ENCODE measurements around the gene RABEP2. TPM values are rescaled to one million over a fixed set of nuclear protein-coding genes. Genes with fewer than 3 reads are reported as not detected.

The RABEP2 gene
- polyA plus RNA-seq, 2 of the 4 experiments (the other 2 are of a cell fraction), result 6.0 to 13.7 TPM

GRCh38 chr16:28924399-28924761, 658 bp downstream of the RABEP2 start:
- no peak for TF ChIP-seq MAFK (IDR thresholded peaks at IDR 0.05; ENCODE audit: partially characterized antibody)
- no peak for TF ChIP-seq TFCP2L1 (CRISPR knock-in tag; IDR thresholded peaks at IDR 0.05)
- TF ChIP-seq MAZ (IDR thresholded peaks at IDR 0.05; ENCODE audit: borderline replicate concordance, low read depth, low read length), result no peak
- no peak for TF ChIP-seq POLR2AphosphoS2 (conservative IDR thresholded peaks at IDR 0.05; ENCODE audit: low read length)
- TF ChIP-seq TP53 (CRISPR knock-in tag; IDR thresholded peaks at IDR 0.05), result no peak
- TF ChIP-seq, protein P1, sequence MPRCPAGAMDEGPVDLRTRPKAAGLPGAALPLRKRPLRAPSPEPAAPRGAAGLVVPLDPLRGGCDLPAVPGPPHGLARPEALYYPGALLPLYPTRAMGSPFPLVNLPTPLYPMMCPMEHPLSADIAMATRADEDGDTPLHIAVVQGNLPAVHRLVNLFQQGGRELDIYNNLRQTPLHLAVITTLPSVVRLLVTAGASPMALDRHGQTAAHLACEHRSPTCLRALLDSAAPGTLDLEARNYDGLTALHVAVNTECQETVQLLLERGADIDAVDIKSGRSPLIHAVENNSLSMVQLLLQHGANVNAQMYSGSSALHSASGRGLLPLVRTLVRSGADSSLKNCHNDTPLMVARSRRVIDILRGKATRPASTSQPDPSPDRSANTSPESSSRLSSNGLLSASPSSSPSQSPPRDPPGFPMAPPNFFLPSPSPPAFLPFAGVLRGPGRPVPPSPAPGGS (IDR thresholded peaks at IDR 0.05), result no peak
- TF ChIP-seq MYC (IDR thresholded peaks at IDR 0.05; ENCODE audit: borderline replicate concordance, low read length), result no peak
- no peak for TF ChIP-seq EHF (CRISPR knock-in tag; IDR thresholded peaks at IDR 0.05)
- TF ChIP-seq RNF2 (IDR thresholded peaks at IDR 0.05; ENCODE audit: borderline replicate concordance, low read depth), result no peak
- TF ChIP-seq ZSCAN20 (CRISPR knock-in tag; IDR thresholded peaks at IDR 0.05), result no peak
- TF ChIP-seq HEYL (CRISPR knock-in tag; IDR thresholded peaks at IDR 0.05), result no peak
- TF ChIP-seq CEBPB (IDR thresholded peaks at IDR 0.05), result no peak
- no peak for TF ChIP-seq HDAC2 (IDR thresholded peaks at IDR 0.05)
- no peak for TF ChIP-seq ZNF302 (CRISPR knock-in tag; IDR thresholded peaks at IDR 0.05)
- FAIRE-seq, result no peak
- Histone ChIP-seq H3K4me2 (peak overlapping the region; percentile 67), H3K9me3 (no peaks in the 10 kb centered on the region), H3K4me3 (peak overlapping the region; percentile 60), H3K4me1 (peaks cover 10% of the 10 kb centered on the region; the same call in 2 of the 3 replicates), H3K27ac (peak overlapping the region; percentile 93; a peak in 5 of 6 replicates)
- ATAC-seq, result no peak; a peak in 1 of 6 replicates
- POLR2A ChIA-PET, result interaction anchor here (0.5 to 1.6 kb wide), 4 partner anchors 20 to 61 kb away, joined by 3 to 6 read pairs (median 4); partner anchors contain the start of gene NFATC2IP
- WGBS (ENCODE audit: missing lambda C conversion rate), result 63% methylated on average over 14 of the region's 15 CpGs
- no peak for DNase-seq (ENCODE audit: low read depth in 1 of 2, low spot score in 1 of 2)
- CTCF ChIA-PET, result interaction anchor here (1.3 to 4.0 kb wide), 4 partner anchors 10 to 49 kb away, joined by 4 to 12 read pairs (median 9); no protein-coding TSS in a partner anchor

- Histone ChIP-seq H3K4me1 (peaks cover 10% of the 10 kb centered on the region; the same call in 2 of the 3 replicates), H3K27ac (peak overlapping the region in 1 of 2 experiments; percentile 93; a peak in 2 of 6 replicates), H3K9me3 (no peaks in the 10 kb centered on the region), H3K4me2 (peak overlapping the region; percentile 67), H3K4me3 (no peak overlapping the region)
- FAIRE-seq (no peak), ATAC-seq (no peak), DNase-seq (ENCODE audit: low read depth in 1 of 2, low spot score in 1 of 2) (no peak)
- WGBS (ENCODE audit: missing lambda C conversion rate), result 81% methylated on average over 13 of the region's 13 CpGs
- POLR2A ChIA-PET, result interaction anchor here (0.5 kb wide), 2 partner anchors 24 to 101 kb away, joined by 3 read pairs; partner anchors contain the start of gene ATXN2L
- CTCF ChIA-PET, result interaction anchor here (0.6 to 4.0 kb wide), 7 partner anchors 10 to 50 kb away, joined by 4 to 12 read pairs (median 6); no protein-coding TSS in a partner anchor
- TF ChIP-seq FOSL2 (IDR thresholded peaks at IDR 0.05) (no peak), FOSL2 (CRISPR knock-in tag; IDR thresholded peaks at IDR 0.05) (no peak), NR3C1 (IDR thresholded peaks at IDR 0.05) (no peak), HOXA7 (CRISPR knock-in tag; IDR thresholded peaks at IDR 0.05) (no peak), MAZ (IDR thresholded peaks at IDR 0.05; ENCODE audit: borderline replicate concordance, low read depth, low read length) (no peak), MYC (IDR thresholded peaks at IDR 0.05; ENCODE audit: borderline replicate concordance, low read length) (no peak), CBX8 (IDR thresholded peaks at IDR 0.05) (no peak), SMC3 (IDR thresholded peaks at IDR 0.05) (no peak), EHF (CRISPR knock-in tag; IDR thresholded peaks at IDR 0.05) (no peak), ATOH8 (CRISPR knock-in tag; IDR thresholded peaks at IDR 0.05; ENCODE audit: low read depth) (no peak), RCOR1 (IDR thresholded peaks at IDR 0.05; ENCODE audit: low read depth, low read length) (no peak), CTCF (IDR thresholded peaks at IDR 0.05) (no peak)
- TF ChIP-seq, protein P2, sequence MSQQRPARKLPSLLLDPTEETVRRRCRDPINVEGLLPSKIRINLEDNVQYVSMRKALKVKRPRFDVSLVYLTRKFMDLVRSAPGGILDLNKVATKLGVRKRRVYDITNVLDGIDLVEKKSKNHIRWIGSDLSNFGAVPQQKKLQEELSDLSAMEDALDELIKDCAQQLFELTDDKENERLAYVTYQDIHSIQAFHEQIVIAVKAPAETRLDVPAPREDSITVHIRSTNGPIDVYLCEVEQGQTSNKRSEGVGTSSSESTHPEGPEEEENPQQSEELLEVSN (IDR thresholded peaks at IDR 0.05; ENCODE audit: borderline replicate concordance, low read depth), result no peak
Observed at GRCh38 chr16:28923652-28924398, 1.2 kb downstream of the RABEP2 start.

Data from A549 (cell line).